CD4-positive, alpha-beta T cell treated with Interleukin-21 for 1 hour (primary cell): ENCODE results near the gene SMIM15.
"Not testable (repeated sequence)": the region's sequence is repeated elsewhere in the genome, so short reads cannot be mapped to it uniquely, and the experiment has no call there.

ENCODE experiments used
- DNase-seq: peaks from one replicate; pipeline ENCODE4 v3.0.0-alpha.2; 2020

Gene SMIM15

DNA sequence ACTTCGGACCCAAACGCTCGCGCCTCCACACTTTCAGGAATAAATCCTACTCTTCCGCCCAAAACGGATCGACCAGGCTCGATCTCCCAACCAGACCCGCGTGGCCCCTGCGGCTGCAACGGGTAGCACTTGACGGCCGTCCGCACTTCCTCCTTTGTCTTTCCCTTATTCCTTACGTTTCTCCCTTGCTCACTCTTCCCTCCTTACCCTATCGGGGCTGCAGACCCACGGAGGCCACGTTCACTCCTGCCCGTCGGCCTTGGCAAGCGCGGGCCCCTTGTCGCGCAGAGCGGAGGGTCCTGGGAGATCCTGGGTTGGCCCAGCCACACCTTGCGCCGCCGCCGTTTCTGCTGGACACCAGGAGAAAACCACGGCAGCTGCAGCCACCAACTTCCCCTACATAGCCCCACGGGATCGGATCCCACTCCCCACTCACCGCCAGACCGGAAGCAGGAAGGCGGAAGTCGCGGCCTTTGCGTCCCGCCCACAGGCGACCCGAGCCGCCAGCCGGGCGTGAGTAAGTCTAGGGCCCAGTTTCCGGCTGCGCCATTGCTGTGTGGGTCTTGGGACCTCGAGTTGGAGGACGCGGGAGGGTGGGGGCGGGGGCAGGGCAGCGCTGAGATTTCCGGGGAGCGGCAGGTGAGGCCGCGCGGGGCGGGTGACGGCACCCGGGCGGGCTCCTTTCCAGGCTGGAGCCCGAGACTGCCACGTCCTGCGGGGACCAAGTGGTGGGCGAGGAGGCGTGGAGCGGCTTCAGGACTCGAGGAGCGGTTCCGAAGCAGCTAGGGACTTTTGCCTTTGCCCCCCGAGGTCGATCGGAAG, at the start of gene SMIM15:
SMIM15 (minus strand) TSS at position 459 of the 822 bp plus-strand sequence. CDS start 2,297 bp downstream, outside the sequence.
- peak; percentile 81 for DNase-seq

- no peak for DNase-seq
These were observed 45.6 kb upstream of the SMIM15 start for GRCh38 chr5:61207884-61208283.

- DNase-seq = no peak
These were observed 42.7 kb upstream of the SMIM15 start for GRCh38 chr5:61205013-61205412.

DNA sequence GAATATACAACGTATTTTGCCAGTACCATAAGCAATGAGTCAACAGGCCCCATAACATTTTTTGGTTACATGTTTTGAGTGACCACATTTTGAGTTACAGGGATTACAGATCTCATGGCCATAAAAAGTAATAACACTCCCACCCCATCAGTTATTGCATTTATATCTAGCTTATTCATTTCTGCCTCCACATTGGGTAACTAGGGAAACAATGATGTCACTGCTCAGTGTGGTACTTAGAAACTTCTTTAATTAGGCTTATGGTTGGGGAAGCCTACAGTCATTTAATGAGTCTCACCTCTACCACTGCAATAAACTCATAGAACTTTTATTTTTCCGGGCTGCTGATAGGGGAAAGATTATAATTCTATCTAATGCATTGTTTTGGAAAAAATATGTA, 39.9 kb upstream of the SMIM15 start:
- DNase-seq = no peak

DNA sequence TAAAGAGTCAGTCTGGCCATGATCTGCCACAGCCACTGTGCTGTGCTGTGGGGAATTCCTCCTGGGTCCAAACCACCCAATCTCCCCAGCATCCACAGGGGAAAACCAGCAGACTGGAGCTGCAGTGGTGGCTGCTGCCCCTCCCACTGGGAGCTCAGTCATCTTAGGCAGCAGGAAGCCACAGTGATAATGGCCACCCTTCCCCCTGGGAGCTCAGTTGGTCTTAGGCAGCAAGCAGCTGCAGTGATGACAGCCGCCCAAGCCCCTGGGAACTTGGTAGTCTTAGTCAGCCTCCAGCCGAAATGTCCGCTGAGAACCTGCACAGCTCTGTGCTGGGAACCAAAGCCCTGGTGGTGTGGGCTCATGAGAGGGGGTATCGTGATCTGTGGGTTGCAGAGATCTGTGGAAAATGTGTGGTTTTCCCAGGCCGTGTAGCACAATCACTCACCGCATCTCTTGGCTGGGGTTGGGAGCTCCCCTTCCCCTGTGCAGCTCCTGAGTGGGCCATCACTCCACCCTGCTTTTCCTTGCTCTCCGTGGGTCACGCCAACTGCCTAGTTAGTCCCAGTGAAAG, 38.4 kb upstream of the SMIM15 start:
- DNase-seq = no peak

DNA sequence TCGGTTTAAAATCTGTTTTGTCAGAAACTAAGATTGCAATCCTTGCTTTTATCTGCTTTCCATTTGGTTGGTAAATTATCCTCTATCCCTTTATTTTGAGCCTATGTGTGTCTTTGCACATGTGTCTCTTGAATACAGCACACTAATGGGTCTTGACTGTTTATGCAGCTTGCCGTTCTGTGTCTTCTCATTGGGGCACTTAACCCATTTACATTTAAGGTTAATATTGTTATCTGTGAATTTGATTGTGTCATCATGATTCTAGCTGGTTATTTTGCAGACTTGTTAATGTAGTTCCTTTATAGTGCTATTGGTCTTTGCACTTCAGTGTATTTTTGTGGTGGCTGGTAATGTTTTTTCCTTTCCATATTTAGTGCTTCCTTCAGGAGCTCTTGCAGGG, 36.3 kb upstream of the SMIM15 start:
- no peak for DNase-seq

- not testable (repeated sequence) for DNase-seq
These were observed 25.6 kb upstream of the SMIM15 start for GRCh38 chr5:61187826-61188225.

DNA sequence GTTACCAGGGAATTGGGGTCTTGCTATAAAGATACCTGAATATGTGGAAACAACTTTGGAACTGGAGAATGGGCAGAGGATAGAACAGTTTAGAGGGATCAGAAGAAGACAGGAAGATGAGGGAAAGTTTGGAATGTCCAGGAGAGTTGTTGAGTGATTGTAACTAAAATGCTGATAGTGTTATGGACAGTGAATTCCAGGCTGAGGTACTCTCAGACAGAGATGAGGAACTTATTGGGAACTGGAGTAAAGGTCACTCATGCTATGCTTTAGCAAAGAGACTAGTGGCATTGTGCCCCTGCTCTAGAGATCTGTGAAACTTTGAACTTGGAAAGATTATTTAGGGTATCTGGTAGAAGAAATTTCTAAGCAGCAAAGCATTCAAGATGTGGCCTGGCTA, 25.1 kb upstream of the SMIM15 start:
- DNase-seq = not testable (repeated sequence)

GRCh38 chr5:61186634-61187033, 24.4 kb upstream of the SMIM15 start:
- DNase-seq = no peak

GRCh38 chr5:61184708-61185107, 22.4 kb upstream of the SMIM15 start:
- no peak for DNase-seq

- DNase-seq = no peak
These were observed 21.3 kb upstream of the SMIM15 start for GRCh38 chr5:61183538-61183937.

DNA sequence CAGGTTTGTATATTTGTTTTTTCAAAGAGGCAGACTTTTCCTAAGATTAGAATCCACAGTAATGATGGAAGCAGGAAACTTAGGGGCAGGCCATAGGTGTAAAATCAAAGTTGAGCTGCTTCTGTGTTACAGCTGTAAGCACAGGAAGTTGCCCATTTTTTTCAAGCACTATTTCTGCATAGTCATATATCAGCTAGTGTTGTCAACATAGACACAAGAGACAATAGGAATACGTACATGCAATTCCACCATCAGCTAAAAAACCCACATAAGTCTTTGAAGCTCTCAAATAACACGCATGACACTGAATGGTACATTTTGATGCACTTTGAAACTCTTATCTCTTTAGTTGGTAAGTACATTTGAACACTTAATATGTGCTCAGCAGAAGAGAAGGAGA, 20.2 kb upstream of the SMIM15 start:
- no peak for DNase-seq

GRCh38 chr5:61180886-61181285, 18.6 kb upstream of the SMIM15 start:
- no peak for DNase-seq

DNA sequence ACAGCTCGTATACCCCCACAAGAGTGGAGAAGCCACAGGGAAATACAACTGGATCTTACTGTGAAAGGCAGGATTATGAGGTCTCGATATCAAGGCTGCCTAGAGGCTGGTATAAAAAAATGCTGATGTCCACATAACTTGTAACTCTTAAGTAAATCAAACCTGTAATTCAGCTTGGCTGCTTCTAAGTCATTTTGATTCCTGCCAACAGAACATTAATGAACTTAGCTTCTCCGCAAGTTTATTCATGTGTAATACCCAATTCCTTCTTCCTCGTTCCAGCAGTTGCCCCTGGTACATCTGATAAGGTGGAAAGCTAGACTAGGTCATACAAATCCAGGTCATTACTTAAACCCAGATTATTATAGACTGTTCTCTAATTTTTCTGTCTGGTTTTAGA, 16.4 kb upstream of the SMIM15 start:
- no peak for DNase-seq

DNA sequence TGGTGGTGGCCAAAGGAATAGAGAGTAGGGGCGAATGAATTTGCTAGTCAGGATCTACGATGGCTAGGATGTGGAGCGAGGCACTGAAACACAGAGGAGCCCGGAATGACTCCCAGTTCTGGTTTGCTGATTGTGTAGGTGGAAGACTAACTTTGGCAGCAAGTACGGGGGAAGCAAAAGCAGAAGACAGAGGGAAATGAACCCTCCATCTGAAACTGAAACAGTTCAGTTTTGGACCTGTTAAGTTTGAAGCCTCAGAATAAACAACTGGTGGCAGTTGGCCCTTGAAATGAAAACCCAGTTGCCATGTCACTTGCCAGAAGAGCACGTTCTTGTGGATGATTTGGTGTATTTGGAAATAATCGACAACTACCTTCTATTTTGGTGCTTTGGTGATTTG, 15.4 kb upstream of the SMIM15 start:
- no peak for DNase-seq

DNA sequence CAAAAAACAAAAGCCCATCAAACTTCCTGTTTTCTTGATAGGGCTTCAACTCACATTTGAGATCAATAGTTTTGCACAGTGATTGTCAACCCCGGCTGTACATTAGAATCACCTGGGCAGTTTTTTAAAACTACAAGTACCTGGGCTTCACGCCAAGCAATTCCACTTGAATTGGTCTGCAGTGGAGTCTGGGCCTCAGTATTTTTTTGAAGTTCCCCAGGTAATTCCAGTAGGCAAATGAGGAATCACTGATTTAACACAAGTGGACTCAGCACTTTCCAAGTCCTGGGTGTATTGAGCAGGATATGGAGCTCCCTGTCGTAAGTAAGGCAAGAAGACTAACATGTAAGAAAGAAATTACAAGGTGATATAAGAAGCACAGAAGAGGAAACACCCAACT, 14.8 kb upstream of the SMIM15 start:
- no peak for DNase-seq

DNA sequence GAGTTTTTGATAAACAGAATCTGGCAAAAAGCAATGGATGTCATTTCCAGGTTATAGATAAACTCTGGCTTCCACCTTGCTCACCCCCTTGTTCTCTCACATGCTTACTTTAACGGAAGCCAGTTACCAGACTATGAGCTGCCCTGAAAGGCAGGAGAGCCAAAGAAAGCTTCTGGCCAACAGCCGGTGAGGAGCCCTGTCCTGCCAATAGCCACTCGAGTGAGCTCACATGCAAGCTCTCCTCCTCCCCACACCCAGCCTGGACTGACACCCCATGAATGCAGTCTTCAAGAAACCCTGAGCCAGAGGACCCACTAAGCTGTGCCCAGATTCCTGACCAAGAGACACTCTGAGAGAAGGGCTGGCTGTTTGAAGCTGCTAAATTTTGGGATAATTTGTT, 14.4 kb upstream of the SMIM15 start:
- no peak for DNase-seq

GRCh38 chr5:61171479-61171878, 9.2 kb upstream of the SMIM15 start:
- no peak for DNase-seq

DNA sequence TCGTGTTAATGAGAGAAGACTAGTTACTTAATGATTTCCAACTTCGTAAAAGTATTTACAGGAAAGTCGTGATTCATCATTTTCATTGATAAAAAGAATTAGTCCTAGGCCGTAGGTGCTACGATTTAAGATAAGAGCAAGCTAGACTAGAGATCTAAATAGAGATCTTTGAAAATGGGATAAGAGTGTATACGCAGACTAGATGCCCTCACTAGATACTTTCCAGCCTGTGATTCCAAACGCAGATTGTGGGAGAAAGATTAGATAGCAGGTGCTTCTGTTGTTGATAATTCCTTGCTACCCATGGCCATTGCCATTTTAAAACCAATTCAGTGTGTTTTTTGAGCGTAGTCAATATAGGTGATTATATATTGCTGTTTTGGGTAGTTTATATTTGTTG, 6.7 kb upstream of the SMIM15 start:
- no peak for DNase-seq

- no peak for DNase-seq
These were observed 5.1 kb upstream of the SMIM15 start for GRCh38 chr5:61167382-61167781.

DNA sequence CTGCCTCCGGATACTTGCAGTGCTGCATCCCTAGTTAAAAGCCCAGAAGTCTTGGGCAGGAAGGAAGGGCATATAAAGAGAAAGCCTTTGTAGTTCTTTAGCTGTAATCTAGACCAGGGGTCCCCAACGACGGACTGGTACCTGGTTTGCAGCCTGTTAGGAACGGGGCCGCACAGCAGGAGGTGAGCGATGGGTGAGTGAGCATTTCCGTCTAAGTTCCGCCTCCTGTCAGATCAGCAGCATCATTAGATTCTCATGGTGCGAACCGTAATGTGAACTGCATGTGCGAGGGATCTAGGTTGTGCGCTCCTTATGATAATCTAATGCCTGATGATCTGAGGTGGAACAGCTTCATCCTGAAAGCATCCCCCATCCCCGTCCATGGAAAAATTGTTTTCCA, 1.6 kb upstream of the SMIM15 start:
- DNase-seq = no peak

GRCh38 chr5:61162832-61163567, 732 bp upstream of the SMIM15 start:
- peak; percentile 5 for DNase-seq

- no peak for DNase-seq
These were observed 1.8 kb downstream of the SMIM15 start for GRCh38 chr5:61160497-61160896.

GRCh38 chr5:61159836-61160235, 2.4 kb downstream of the SMIM15 start:
- DNase-seq = no peak
